Colonic mucosa (tissue), 4 donors: ENCODE data around the gene HIVEP3. TPM values are rescaled to one million over a fixed set of nuclear protein-coding genes. Genes with fewer than 3 reads are reported as not detected.

Experiments
- DNase-seq: peaks from one replicate; pipeline ENCODE4 v3.0.0-alpha.2; 2020
- H3K27ac ChIP-seq: fragments of 200-600 bp; one replicate; pipeline ENCODE4 v1.8.0; 2021
- H3K27me3 ChIP-seq: fragments of 200-600 bp; one replicate; pipeline ENCODE4 v1.8.0; 2021
- H3K36me3 ChIP-seq: fragments of 200-600 bp; one replicate; pipeline ENCODE4 v1.8.0; 2021
- H3K4me1 ChIP-seq: fragments of 200-600 bp; one replicate; pipeline ENCODE4 v1.8.0; 2021; ENCODE audit warnings: mild to moderate bottlenecking
- H3K4me3 ChIP-seq: fragments of 200-600 bp; one replicate; pipeline ENCODE4 v1.8.0; 2021
- H3K9ac ChIP-seq, 2 donors: one replicate each; pipeline ENCODE4 v1.7.0; 2013; ENCODE audit warnings: control low read depth in 2 of 2, low read depth in 2 of 2, low read length in 2 of 2
- H3K9me3 ChIP-seq: fragments of 200-600 bp; one replicate; pipeline ENCODE4 v1.8.0; 2021
- intact Hi-C: fragments of 100-400 bp; cut with DNase I; formaldehyde crosslinking; loops from one replicate; pipeline ENCODE4 v1.14.1; 2022
- total RNA-seq, 2 donors: library from RNA; stranded (reverse); fragmentation: NEBNext Ultra II Directional in 1 of 2; extraction: Animal tissue kit (Norgen Biotek cat#: 25700) in 1 of 2; gene quantifications; one replicate each; pipeline ENCODE4 v1.2.1, GENCODE V29; 2021
- TF ChIP-seq, protein P1 (sequence below): fragments of 200-600 bp; IDR thresholded peaks from one replicate; pipeline ENCODE4 v1.8.0; 2022; ENCODE audit warnings: antibody characterized with exemption, mild to moderate bottlenecking
- donor health status: healthy.
- donor health status: DM: no; HTN: no; CAD: no.
- donor health status: DM: no; HTN: no; CAD: no.

The HIVEP3 gene
- total RNA-seq, 2 donors from 2014 or later: 1.9 to 3.3 TPM

- Histone ChIP-seq H3K27ac (no peak overlapping the region), H3K36me3 (no peaks in the 10 kb centered on the region), H3K27me3 (no peaks in the 10 kb centered on the region), H3K4me3 (no peak overlapping the region), H3K9me3 (no peaks in the 10 kb centered on the region), H3K4me1 (no peaks in the 10 kb centered on the region), H3K9ac (no peak overlapping the region)
- no peak for DNase-seq
- intact Hi-C loops: no loop called here
- TF ChIP-seq, protein P1, sequence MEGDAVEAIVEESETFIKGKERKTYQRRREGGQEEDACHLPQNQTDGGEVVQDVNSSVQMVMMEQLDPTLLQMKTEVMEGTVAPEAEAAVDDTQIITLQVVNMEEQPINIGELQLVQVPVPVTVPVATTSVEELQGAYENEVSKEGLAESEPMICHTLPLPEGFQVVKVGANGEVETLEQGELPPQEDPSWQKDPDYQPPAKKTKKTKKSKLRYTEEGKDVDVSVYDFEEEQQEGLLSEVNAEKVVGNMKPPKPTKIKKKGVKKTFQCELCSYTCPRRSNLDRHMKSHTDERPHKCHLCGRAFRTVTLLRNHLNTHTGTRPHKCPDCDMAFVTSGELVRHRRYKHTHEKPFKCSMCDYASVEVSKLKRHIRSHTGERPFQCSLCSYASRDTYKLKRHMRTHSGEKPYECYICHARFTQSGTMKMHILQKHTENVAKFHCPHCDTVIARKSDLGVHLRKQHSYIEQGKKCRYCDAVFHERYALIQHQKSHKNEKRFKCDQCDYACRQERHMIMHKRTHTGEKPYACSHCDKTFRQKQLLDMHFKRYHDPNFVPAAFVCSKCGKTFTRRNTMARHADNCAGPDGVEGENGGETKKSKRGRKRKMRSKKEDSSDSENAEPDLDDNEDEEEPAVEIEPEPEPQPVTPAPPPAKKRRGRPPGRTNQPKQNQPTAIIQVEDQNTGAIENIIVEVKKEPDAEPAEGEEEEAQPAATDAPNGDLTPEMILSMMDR: no peak
These were observed 67.1 kb downstream of the HIVEP3 start for GRCh38 chr1:41851589-41851988.

DNA sequence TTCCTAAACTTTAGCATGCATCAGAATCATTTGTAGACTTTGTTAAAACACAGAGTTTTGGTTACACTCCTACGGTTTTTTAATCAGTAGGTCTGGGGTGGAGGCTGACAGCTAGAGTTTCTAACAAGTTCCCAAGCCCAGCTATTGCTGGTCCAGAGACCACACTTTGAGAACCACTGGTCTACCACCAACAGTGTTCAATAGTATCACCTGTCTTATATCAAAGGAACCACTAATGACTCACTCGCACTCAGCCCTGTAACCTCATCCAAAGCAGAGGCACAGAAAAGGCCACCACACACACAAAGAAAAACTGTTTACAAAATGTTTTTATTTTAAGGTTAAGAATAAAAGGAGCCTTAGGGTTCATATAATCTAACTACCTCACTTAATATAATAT is 68.7 kb downstream of the HIVEP3 start:
- Histone ChIP-seq H3K4me3 (no peak overlapping the region), H3K4me1 (no peaks in the 10 kb centered on the region), H3K9ac (no peak overlapping the region), H3K9me3 (no peaks in the 10 kb centered on the region), H3K27me3 (no peaks in the 10 kb centered on the region), H3K27ac (no peak overlapping the region), H3K36me3 (no peaks in the 10 kb centered on the region)
- TF ChIP-seq, protein P1: no peak
- intact Hi-C loops: no loop called here
- no peak for DNase-seq

DNA sequence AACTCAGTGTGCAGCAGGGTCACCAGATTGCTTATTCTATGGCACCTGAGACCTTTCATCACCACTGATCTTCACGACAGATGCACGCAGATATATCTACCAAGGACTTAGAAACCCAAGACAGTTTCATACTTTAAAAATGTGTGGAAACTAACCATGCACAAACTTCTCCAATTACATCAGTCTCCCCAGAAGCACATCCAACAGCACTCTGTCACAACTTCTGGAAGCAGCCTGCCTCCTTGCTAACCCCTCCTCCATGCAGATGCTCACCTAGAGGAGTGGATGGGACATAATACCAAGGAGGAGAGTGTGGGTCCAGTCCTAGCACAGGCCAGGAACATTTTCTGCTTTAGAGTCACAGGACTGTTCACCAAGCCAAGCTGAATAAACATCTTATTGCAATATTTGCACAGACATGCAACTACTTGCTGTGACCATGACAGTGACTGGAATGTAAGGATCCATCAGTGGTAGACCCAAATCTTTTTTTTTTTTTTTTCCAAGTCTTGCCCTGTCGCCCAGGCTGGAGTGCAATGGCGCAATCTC is 69.4 kb downstream of the HIVEP3 start:
- no peak overlapping the region for H3K27ac ChIP-seq
- H3K4me1 ChIP-seq: no peaks in the 10 kb centered on the region
- no peak for DNase-seq
- H3K9ac ChIP-seq: no peak overlapping the region
- no peaks in the 10 kb centered on the region for H3K27me3 ChIP-seq
- no peak overlapping the region for H3K4me3 ChIP-seq
- intact Hi-C loops: no loop called here
- TF ChIP-seq, protein P1: no peak
- H3K36me3 ChIP-seq: no peaks in the 10 kb centered on the region
- no peaks in the 10 kb centered on the region for H3K9me3 ChIP-seq

DNA sequence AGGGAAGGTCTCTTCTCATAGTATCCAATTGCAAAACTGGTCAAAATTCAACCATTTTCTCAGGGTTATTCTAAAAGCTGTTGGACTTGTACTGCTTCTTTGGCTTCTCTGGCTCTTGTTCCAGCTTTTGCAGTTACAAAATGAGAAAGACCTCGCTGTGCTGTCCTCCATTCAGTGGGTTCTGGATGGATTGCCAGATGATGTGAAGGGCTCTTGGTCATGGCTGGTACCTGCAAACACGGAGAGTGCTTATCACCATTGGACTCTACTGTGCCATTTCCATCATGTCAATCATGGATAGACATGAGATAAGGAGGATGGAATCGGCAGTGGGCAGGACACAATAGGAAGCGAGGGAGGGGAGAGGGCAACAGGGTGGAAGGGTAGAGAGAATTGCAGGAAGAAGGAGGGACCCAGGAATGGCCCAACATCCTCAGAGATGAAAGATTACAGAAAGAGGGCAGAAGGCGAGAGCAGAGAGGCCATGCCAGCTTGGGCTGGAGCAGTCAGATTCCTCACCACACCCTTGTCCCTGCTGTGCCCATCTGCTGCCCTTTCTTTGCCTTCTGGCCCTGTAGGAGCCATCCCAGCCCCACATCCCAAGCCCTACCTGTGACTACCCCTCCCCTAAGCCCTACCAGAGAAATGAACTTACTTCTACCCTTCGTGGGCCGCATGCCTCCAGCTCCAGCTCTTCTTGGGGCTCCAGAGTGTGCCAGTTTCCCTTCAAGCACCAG is 70.3 kb downstream of the HIVEP3 start:
- Histone ChIP-seq H3K27ac (no peak overlapping the region), H3K9me3 (no peaks in the 10 kb centered on the region), H3K36me3 (no peaks in the 10 kb centered on the region), H3K4me1 (no peaks in the 10 kb centered on the region), H3K9ac (no peak overlapping the region), H3K4me3 (no peak overlapping the region), H3K27me3 (no peaks in the 10 kb centered on the region)
- intact Hi-C loops: no loop called here
- DNase-seq: no peak
- TF ChIP-seq, protein P1: no peak

DNA sequence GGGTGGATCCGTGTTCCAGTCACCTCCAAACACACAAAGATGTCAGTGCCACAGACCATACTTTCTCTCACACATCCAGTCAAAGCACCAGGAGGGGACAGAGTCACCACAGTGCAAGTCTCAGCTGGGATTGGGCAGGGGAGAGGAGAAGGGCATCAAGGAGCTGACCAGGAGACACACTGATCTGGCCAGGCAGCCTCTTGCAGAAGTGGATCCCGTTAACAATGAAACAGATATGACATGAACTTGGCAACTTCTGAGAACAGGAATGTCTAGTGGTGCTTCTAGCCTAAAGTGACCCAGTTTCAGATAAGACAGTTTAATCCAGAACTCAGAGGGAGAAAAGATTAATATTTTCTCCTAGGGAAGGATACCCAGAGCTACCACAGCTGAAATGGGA is 71.0 kb downstream of the HIVEP3 start:
- TF ChIP-seq, protein P1: no peak
- H3K4me3 ChIP-seq: no peak overlapping the region
- H3K9ac ChIP-seq: no peak overlapping the region
- H3K36me3 ChIP-seq: no peaks in the 10 kb centered on the region
- no peak for DNase-seq
- H3K9me3 ChIP-seq: no peaks in the 10 kb centered on the region
- H3K27ac ChIP-seq: no peak overlapping the region
- no peaks in the 10 kb centered on the region for H3K27me3 ChIP-seq
- no peaks in the 10 kb centered on the region for H3K4me1 ChIP-seq
- intact Hi-C loops: no loop called here
